SK-N-SH (cell line): ENCODE measurements around the gene STK35. TPM values are rescaled to one million over a fixed set of nuclear protein-coding genes. Genes with fewer than 3 reads are reported as not detected.

Source experiments
- CTCF ChIA-PET: fragments of 300-600, 350-600 bp; formaldehyde crosslinking; extraction: SDS; loops from one replicate; lab custom pipeline; 2021; lab: Yijun Ruan, JAX
- POLR2A ChIA-PET: fragments of 350-600 bp; sonication (Branson Sonifier 250); formaldehyde crosslinking; extraction: SDS; loops from one replicate; lab custom pipeline; 2020; ENCODE audit warnings: antibody characterized with exemption, inconsistent platforms; lab: Yijun Ruan, JAX
- DNase-seq: peaks from one replicate; pipeline ENCODE4 v3.0.0; 2012
- H2AFZ ChIP-seq: fragments of 200-600 bp; sonication (generic); 2 replicates; pipeline ENCODE4 v1.8.1; 2016; ENCODE audit warnings: antibody characterized with exemption, mild to moderate bottlenecking, low read depth
- H3F3A ChIP-seq: fragments of 200-600 bp; sonication (generic); replicated peaks from 2 replicates; pipeline ENCODE3; 2016; ENCODE audit warnings: antibody characterized with exemption, mild to moderate bottlenecking; ENCODE audit not compliant: insufficient read depth
- H3K27ac ChIP-seq, 2 experiments: fragments of 200-500 bp in 1 of 2; fragments of 200-600 bp in 1 of 2; sonication (Bioruptor generic) in 1 of 2; sonication (generic), shearing (Covaris generic) in 1 of 2; 2 replicates each; pipeline versions ENCODE4 v1.5.1 to v1.6.1; 2014 to 2016; ENCODE audit warnings: low read depth in 2 of 2, inconsistent platforms in 1 of 2, low read length in 1 of 2, mild to moderate bottlenecking in 1 of 2, mixed read lengths in 1 of 2
- H3K27me3 ChIP-seq: fragments of 200-600 bp; sonication (generic), shearing (Covaris generic); 2 replicates; pipeline ENCODE4 v1.6.1; 2016; ENCODE audit warnings: mixed run types; ENCODE audit not compliant: insufficient read depth
- H3K36me3 ChIP-seq, 2 experiments: fragments of 200-500 bp in 1 of 2; fragments of 200-600 bp in 1 of 2; sonication (Bioruptor generic) in 1 of 2; sonication (generic) in 1 of 2; replicated peaks in 1 of 2; 2 replicates each; pipeline versions ENCODE3 to v1.5.1; 2014 to 2016; ENCODE audit warnings: low read length in 1 of 2, mild to moderate bottlenecking in 1 of 2; ENCODE audit not compliant: insufficient read depth in 2 of 2, control insufficient read depth in 1 of 2
- H3K4me1 ChIP-seq, 2 experiments: fragments of 200-500 bp in 1 of 2; fragments of 200-600 bp in 1 of 2; sonication (Bioruptor generic) in 1 of 2; sonication (generic), shearing (Covaris generic) in 1 of 2; 2 replicates each; pipeline versions ENCODE4 v1.5.1 to v1.6.1; 2014 to 2016; ENCODE audit warnings: low read depth in 1 of 2, low read length in 1 of 2, mixed run types in 1 of 2; ENCODE audit not compliant: insufficient read depth in 2 of 2, control insufficient read depth in 1 of 2
- H3K4me2 ChIP-seq: fragments of 200-600 bp; sonication (generic), shearing (Covaris generic); 2 replicates; pipeline ENCODE4 v1.6.1; 2017; ENCODE audit warnings: mixed run types
- H3K4me3 ChIP-seq, 2 experiments: fragments of 200-500 bp in 1 of 2; fragments of 200-600 bp in 1 of 2; sonication (Bioruptor generic) in 1 of 2; sonication (generic), shearing (Covaris generic) in 1 of 2; 2 replicates each; pipeline versions ENCODE4 v1.5.1 to v1.8.1; 2014 to 2016; ENCODE audit warnings: low read depth in 2 of 2, inconsistent platforms in 1 of 2, low read length in 1 of 2, mild to moderate bottlenecking in 1 of 2, mixed read lengths in 1 of 2, moderate library complexity in 1 of 2
- H3K79me2 ChIP-seq: fragments of 200-600 bp; sonication (generic); 2 replicates; pipeline ENCODE4 v1.8.1; 2017; ENCODE audit warnings: mild to moderate bottlenecking; ENCODE audit not compliant: insufficient read depth
- H3K9ac ChIP-seq: fragments of 200-600 bp; sonication (generic); 2 replicates; pipeline ENCODE4 v1.6.1; 2017; ENCODE audit warnings: mixed run types
- H3K9me2 ChIP-seq: fragments of 200-600 bp; sonication (generic); 2 replicates; pipeline ENCODE4 v1.6.1; 2017; ENCODE audit warnings: mixed run types
- H3K9me3 ChIP-seq: fragments of 200-600 bp; sonication (generic); 2 replicates; pipeline ENCODE4 v1.6.1; 2017; ENCODE audit warnings: mixed run types, mild to moderate bottlenecking, moderate library complexity
- H4K20me1 ChIP-seq: fragments of 200-600 bp; sonication (generic); 2 replicates; pipeline ENCODE4 v1.6.1; 2017; ENCODE audit warnings: mild to moderate bottlenecking, mixed run types; ENCODE audit not compliant: insufficient read depth
- CHD2 ChIP-seq: fragments of 150-350 bp; IDR thresholded peaks from 2 replicates; pipeline ENCODE4 v1.6.1; 2018; ENCODE audit warnings: low read length; ENCODE audit not compliant: partially characterized antibody
- CTCF ChIP-seq: fragments of 200-600 bp; sonication (generic); IDR thresholded peaks from 2 replicates; pipeline ENCODE4 v1.6.1; 2017; ENCODE audit warnings: antibody characterized with exemption, mild to moderate bottlenecking, moderate library complexity
- ELF1 ChIP-seq: IDR thresholded peaks from 2 replicates; pipeline ENCODE4 v1.4.0; 2012
- EZH2phosphoT487 ChIP-seq: fragments of 200-600 bp; sonication (generic); IDR thresholded peaks from 2 replicates; pipeline ENCODE4 v1.6.1; 2017; ENCODE audit warnings: low read depth, mixed run types, mild to moderate bottlenecking, antibody characterized with exemption, moderate library complexity, borderline replicate concordance
- FOSL2 ChIP-seq: IDR thresholded peaks from 2 replicates; pipeline ENCODE4 v1.4.0; 2012; ENCODE audit warnings: low read depth, mild to moderate bottlenecking, moderate library complexity, borderline replicate concordance
- FOXJ3 ChIP-seq: sonication (generic); formaldehyde crosslinking; IDR thresholded peaks from 2 replicates; pipeline ENCODE4 v1.5.1; 2020; ENCODE audit warnings: mild to moderate bottlenecking, missing genetic modification reagents
- FOXM1 ChIP-seq: IDR thresholded peaks from 2 replicates; pipeline ENCODE4 v1.4.0; 2012; ENCODE audit warnings: low read depth, mild to moderate bottlenecking
- GABPA ChIP-seq: IDR thresholded peaks from 2 replicates; pipeline ENCODE4 v1.4.0; 2012; ENCODE audit warnings: low read depth, mild to moderate bottlenecking
- IRF3 ChIP-seq: fragments of 150-350 bp; IDR thresholded peaks from 2 replicates; pipeline ENCODE4 v1.6.1; 2016; ENCODE audit warnings: mild to moderate bottlenecking, low read depth, low read length
- JUND ChIP-seq: IDR thresholded peaks from 2 replicates; pipeline ENCODE4 v1.4.0; 2012
- NFIC ChIP-seq: IDR thresholded peaks from 2 replicates; pipeline ENCODE4 v1.4.0; 2012; ENCODE audit warnings: borderline replicate concordance
- PBX3 ChIP-seq: IDR thresholded peaks from 2 replicates; pipeline ENCODE4; 2012
- POLR2AphosphoS5 ChIP-seq: IDR thresholded peaks from 2 replicates; pipeline ENCODE4 v1.6.1; 2012; ENCODE audit warnings: low read depth, low read length
- RAD21 ChIP-seq: IDR thresholded peaks from 2 replicates; pipeline ENCODE4 v1.6.1; 2012; ENCODE audit warnings: mild to moderate bottlenecking, low read length
- RCOR1 ChIP-seq: fragments of 150-350 bp; IDR thresholded peaks from 2 replicates; pipeline ENCODE4 v1.6.1; 2017; ENCODE audit warnings: antibody characterized with exemption, low read length
- RFX5 ChIP-seq: IDR thresholded peaks from 2 replicates; pipeline ENCODE4 v1.6.1; 2012; ENCODE audit warnings: mild to moderate bottlenecking, improper control_type of control experiment, low read length
- SMC3 ChIP-seq: IDR thresholded peaks from 2 replicates; pipeline ENCODE4 v1.6.1; 2012; ENCODE audit warnings: low read depth, low read length, improper control_type of control experiment
- TCF12 ChIP-seq: IDR thresholded peaks from 2 replicates; pipeline ENCODE4 v1.4.0; 2012
- USF2 ChIP-seq: fragments of 150-350 bp; IDR thresholded peaks from 2 replicates; pipeline ENCODE4 v1.6.1; 2017; ENCODE audit warnings: antibody characterized with exemption, low read length, low read depth, borderline replicate concordance
- ZBTB33 ChIP-seq: IDR thresholded peaks from 2 replicates; pipeline ENCODE4 v1.4.0; 2012; ENCODE audit warnings: low read depth, borderline replicate concordance
- WGBS: methylation state at CpG from one replicate; pipeline ENCODE4 v1.1.6; 2017; ENCODE audit warnings: low lambda C conversion rate; 5-methylcytosine and 5-hydroxymethylcytosine counted together
- polyA plus RNA-seq, 3 experiments: library from polyadenylated mRNA; depleted of rRNA; stranded (reverse); fragments of >200 nt; gene quantifications; 2 replicates each; pipeline ENCODE4 v1.2.3, GENCODE V29; 2012

STK35 gene
- polyA plus RNA-seq, 1 of the 3 experiments (the other 2 are of a cell fraction): 6.7 TPM

- WGBS: 21% methylated on average over 3 of the region's 3 CpGs
- Histone ChIP-seq H3K27ac (no peak overlapping the region), H3K36me3 (no peaks in the 10 kb centered on the region), H3K4me3 (no peak overlapping the region), H3K27me3 (no peaks in the 10 kb centered on the region; the same call in 1 of the 2 replicates), H3K4me1 (no peaks in the 10 kb centered on the region), H2AFZ (no peak overlapping the region), H3K9me3 (no peaks in the 10 kb centered on the region), H3K9me2 (no peaks in the 10 kb centered on the region), H3K4me2 (no peak overlapping the region), H3F3A (no peaks in the 10 kb centered on the region), H4K20me1 (no peaks in the 10 kb centered on the region), H3K79me2 (no peaks in the 10 kb centered on the region), H3K9ac (no peak overlapping the region)
- ChIA-PET CTCF (no interaction called here), POLR2A (no interaction called here)
- DNase-seq: no peak
- TF ChIP-seq TCF12 (no peak), CTCF (no peak), NFIC (no peak), USF2 (no peak), ELF1 (no peak), CHD2 (no peak), IRF3 (no peak), RAD21 (no peak), POLR2AphosphoS5 (no peak), RFX5 (no peak), EZH2phosphoT487 (no peak), RCOR1 (no peak), FOXM1 (no peak), FOSL2 (no peak), GABPA (no peak), PBX3 (no peak), FOXJ3 (CRISPR knock-in tag) (no peak), ZBTB33 (no peak), JUND (no peak), SMC3 (no peak)
Observed at GRCh38 chr20:2065099-2065498, 36.5 kb upstream of the STK35 start.
